AG09319 (cell line): ENCODE data around the gene ASB4.

ENCODE experiments used
- DNase-seq: peaks from one replicate; pipeline ENCODE4 v3.0.0-alpha.2; 2010; ENCODE audit warnings: low read depth; ENCODE audit errors: extremely low read depth
- CTCF ChIP-seq: IDR thresholded peaks from 2 replicates; pipeline ENCODE4 v1.5.1; 2011; ENCODE audit warnings: low read depth, mild to moderate bottlenecking, inconsistent platforms, low read length, moderate library complexity

The ASB4 gene

GRCh38 chr7:95481271-95482165 lies 4.2 kb upstream of the ASB4 start:
- TF ChIP-seq CTCF: no peak
- DNase-seq: no peak

- no peak for DNase-seq
- TF ChIP-seq CTCF: no peak
Measured at GRCh38 chr7:95482424-95482823, 3.3 kb upstream of the ASB4 start.

GRCh38 chr7:95490231-95490762 lies 4.6 kb downstream of the ASB4 start:
- no peak for DNase-seq
- TF ChIP-seq CTCF: no peak

- no peak for DNase-seq
- TF ChIP-seq CTCF: no peak
Measured at GRCh38 chr7:95491201-95491600, 5.5 kb downstream of the ASB4 start.

- TF ChIP-seq CTCF: no peak
- DNase-seq: no peak
Measured at GRCh38 chr7:95491634-95492314, 6.0 kb downstream of the ASB4 start.

- DNase-seq: no peak
- no peak for TF ChIP-seq CTCF
Measured at GRCh38 chr7:95493247-95493646, 7.5 kb downstream of the ASB4 start.

- no peak for TF ChIP-seq CTCF
- no peak for DNase-seq
Measured at GRCh38 chr7:95493844-95494243, 8.1 kb downstream of the ASB4 start.
